ENCODE measurements around the gene NBPF26. TPM values are rescaled to one million over a fixed set of nuclear protein-coding genes. Genes with fewer than 3 reads are reported as not detected.
A peak's percentile ranks its signal among the peaks of the same experiment; 100 is the strongest.
"Not testable (repeated sequence)": the region's sequence is repeated elsewhere in the genome, so short reads cannot be mapped to it uniquely, and the experiment has no call there.

The NBPF26 gene
- 7.0 and 8.4 TPM in 2 replicates for total RNA-seq (2014; rRNA removed; shearing (Covaris generic))

DNA sequence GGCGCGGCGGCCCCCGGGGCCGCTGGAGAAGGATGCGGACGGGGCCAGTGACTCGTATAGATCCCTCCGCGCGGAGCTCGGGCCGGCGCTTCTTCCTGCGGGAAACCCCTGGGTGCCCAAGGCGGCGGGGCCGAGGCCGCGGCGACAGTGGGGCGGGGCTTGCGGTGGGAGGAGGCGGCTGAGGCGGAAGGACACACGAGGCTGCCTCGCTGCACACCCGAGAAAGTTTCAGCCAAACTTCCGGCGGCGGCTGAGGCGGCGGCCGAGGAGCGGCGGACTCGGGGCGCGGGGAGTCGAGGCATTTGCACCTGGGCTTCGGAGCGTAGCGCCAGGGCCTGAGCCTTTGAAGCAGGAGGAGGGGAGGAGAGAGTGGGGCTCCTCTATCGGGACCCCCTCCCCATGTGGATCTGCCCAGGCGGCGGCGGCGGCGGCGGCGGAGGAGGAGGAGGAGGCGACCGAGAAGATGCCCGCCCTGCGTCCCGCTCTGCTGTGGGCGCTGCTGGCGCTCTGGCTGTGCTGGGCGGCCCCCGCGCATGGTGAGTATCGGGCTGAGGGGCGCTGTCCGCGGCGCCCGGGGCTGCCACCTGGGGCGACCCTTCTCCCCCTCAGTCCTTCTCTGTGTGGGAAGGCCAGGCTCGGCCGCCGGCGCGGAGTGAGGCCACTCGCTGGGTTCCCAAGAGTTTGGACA, at the start of gene NBPF26:
NBPF26 (plus strand) TSS at position 231 of the 688 bp plus-strand sequence.
- H3K9me3 ChIP-seq (replicated peaks); H3K27me3 ChIP-seq; H3K4me1 ChIP-seq; H3K27ac ChIP-seq; H3K36me3 ChIP-seq: not testable (repeated sequence)
- peak within 1 kb of the TSS; percentile 68 for H3K4me3 ChIP-seq
- DNase-seq: peak; percentile 36 to 75

GRCh38 chr1:120680106-120680819, 43.5 kb upstream of the NBPF26 start:
- H3K36me3 ChIP-seq; H3K9me3 ChIP-seq (replicated peaks); H3K27ac ChIP-seq; H3K4me1 ChIP-seq; DNase-seq; H3K27me3 ChIP-seq; H3K4me3 ChIP-seq: not testable (repeated sequence)

GRCh38 chr1:120680938-120681337, 42.8 kb upstream of the NBPF26 start:
- not testable (repeated sequence) for H3K4me3 ChIP-seq; DNase-seq; H3K27ac ChIP-seq; H3K27me3 ChIP-seq; H3K36me3 ChIP-seq; H3K9me3 ChIP-seq (replicated peaks); H3K4me1 ChIP-seq

DNA sequence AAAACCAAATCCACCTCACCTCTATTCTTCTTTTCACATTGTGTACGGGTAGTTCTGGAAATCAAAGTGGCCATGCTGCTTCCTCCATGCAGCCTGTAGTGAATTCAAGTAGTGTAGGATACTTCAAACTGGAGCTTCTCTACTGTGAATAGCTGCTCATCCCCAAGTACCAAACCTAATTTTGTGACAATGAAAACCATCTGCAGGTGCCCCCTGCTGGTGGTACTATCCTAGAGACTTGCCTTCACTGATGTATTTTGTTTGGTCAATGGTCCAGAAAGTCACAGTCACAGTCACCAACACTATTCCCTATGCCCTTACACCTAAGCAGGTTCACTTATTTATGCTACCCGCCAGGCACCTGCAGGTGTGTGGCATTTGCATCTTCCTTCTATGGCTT, 39.3 kb upstream of the NBPF26 start:
- H3K27ac ChIP-seq; DNase-seq; H3K36me3 ChIP-seq; H3K4me3 ChIP-seq; H3K4me1 ChIP-seq; H3K9me3 ChIP-seq (replicated peaks); H3K27me3 ChIP-seq: not testable (repeated sequence)

GRCh38 chr1:120685622-120686021, 38.1 kb upstream of the NBPF26 start:
- not testable (repeated sequence) for H3K4me3 ChIP-seq; H3K27ac ChIP-seq; H3K27me3 ChIP-seq; H3K4me1 ChIP-seq; DNase-seq; H3K36me3 ChIP-seq; H3K9me3 ChIP-seq (replicated peaks)

- DNase-seq; H3K27me3 ChIP-seq; H3K9me3 ChIP-seq (replicated peaks); H3K36me3 ChIP-seq; H3K4me3 ChIP-seq; H3K4me1 ChIP-seq; H3K27ac ChIP-seq: not testable (repeated sequence)
Measured at GRCh38 chr1:120687250-120687649, 36.5 kb upstream of the NBPF26 start.

DNA sequence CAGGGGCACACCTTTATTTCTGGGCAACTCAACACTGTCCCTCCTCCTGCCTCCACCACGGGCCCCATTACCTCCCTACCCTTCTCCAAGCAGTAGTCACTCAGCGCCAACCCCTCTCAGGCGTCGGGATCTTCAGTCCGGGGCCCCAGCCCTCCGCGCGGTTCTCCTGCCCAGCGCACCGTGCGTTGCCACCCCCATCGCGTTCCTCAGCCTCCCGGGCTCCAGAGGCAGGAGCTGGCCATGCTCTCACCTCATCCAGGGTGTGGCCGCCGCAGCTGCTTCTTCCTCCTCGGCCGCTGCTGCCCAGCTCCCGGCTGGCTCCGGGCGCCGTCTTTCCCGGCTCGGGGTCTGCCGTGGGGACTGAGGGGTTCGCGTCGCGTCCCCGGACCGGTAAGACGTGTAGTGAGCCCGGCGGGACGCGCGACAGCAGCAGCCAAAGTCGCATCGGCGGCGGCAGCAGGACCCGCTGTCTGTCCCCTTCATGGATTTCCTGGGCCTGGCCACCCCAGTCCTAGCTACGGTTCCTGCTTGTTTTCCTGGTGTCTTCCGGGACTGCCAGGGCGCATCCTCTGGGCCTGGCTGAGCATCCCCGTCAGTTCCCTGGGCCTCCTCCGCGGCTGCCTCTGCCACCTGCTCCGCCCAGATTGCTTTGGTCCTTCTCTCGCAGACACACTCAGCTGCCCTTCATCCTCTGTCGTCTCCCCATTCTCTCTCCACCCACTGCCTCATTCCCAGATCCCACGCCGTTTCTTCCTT, 22.8 kb upstream of the NBPF26 start:
- not testable (repeated sequence) for DNase-seq; H3K4me3 ChIP-seq; H3K9me3 ChIP-seq (replicated peaks); H3K36me3 ChIP-seq; H3K4me1 ChIP-seq; H3K27ac ChIP-seq; H3K27me3 ChIP-seq

DNA sequence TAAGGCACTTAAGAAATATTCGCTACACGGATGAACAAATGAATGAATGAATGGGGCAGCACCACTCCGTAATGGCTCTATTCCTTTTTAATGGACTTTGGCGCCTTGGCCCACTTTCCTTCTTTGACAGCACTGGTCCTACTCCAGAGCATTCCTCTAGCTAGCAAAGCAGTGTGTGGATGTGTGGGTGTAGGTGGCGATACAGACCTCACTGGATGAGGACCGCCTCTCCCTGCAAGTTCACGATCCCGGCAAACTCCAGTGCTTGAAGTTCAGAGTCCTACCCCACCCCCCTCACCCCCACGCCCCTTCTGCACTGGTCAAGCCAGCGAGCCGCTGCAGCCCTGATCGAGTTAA, 409 bp upstream of the NBPF26 start:
- H3K9me3 ChIP-seq (replicated peaks); H3K27ac ChIP-seq; DNase-seq; H3K4me3 ChIP-seq; H3K36me3 ChIP-seq; H3K4me1 ChIP-seq; H3K27me3 ChIP-seq: not testable (repeated sequence)

DNA sequence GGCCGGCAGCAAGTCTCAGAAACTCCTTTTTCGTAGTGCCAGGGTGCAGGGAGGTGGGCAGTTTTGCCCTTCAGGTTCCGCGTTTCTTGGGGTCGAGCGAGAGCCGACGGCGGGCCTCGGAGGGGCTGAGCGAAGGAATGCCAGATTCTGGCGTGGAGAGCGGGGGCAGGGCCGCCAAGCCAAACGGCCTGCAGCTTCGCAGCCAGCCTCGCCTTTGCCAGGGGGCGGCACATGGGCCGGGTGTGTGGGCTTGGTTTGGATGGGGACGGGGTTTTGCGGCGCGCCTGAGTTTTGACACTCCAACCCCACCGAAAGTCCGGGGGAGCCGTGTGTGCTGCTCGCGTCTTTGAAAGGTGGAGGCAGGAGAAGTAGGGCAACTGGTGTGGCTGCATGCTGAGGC, 762 bp downstream of the NBPF26 start:
- H3K36me3 ChIP-seq; H3K27me3 ChIP-seq; H3K27ac ChIP-seq; H3K4me1 ChIP-seq; H3K9me3 ChIP-seq (replicated peaks): not testable (repeated sequence)
- H3K4me3 ChIP-seq: peak overlapping the region; percentile 68
- DNase-seq: peak in 1 of 2 experiments; percentile 2

- not testable (repeated sequence) for H3K4me1 ChIP-seq; H3K27ac ChIP-seq; H3K36me3 ChIP-seq; H3K9me3 ChIP-seq (replicated peaks); H3K27me3 ChIP-seq; H3K4me3 ChIP-seq; DNase-seq
Measured at GRCh38 chr1:120728811-120729210, 5.1 kb downstream of the NBPF26 start.

- not testable (repeated sequence) for DNase-seq; H3K27me3 ChIP-seq; H3K9me3 ChIP-seq (replicated peaks); H3K4me1 ChIP-seq; H3K27ac ChIP-seq; H3K36me3 ChIP-seq; H3K4me3 ChIP-seq
Measured at GRCh38 chr1:120769090-120769489, 45.3 kb downstream of the NBPF26 start.

DNA sequence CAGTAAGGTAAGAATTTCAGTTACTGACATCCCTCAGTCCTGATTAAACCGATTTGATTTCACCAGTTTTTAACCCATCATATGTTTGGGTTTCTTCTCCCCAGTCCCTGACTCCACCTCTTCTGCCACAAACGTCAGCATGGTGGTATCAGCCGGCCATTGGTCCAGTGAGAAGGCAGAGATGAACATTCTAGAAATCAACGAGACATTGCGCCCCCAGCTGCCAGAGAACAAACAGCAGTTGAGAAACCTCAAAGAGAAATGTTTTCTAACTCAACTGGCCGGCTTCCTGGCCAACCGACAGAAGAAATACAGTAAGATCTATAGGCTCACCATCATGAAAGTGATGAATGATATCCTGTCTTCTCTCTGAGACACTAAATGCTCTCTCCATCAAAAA, 81.7 kb downstream of the NBPF26 start:
- not testable (repeated sequence) for H3K4me1 ChIP-seq; H3K36me3 ChIP-seq; H3K4me3 ChIP-seq; H3K27ac ChIP-seq; H3K27me3 ChIP-seq; DNase-seq; H3K9me3 ChIP-seq (replicated peaks)

DNA sequence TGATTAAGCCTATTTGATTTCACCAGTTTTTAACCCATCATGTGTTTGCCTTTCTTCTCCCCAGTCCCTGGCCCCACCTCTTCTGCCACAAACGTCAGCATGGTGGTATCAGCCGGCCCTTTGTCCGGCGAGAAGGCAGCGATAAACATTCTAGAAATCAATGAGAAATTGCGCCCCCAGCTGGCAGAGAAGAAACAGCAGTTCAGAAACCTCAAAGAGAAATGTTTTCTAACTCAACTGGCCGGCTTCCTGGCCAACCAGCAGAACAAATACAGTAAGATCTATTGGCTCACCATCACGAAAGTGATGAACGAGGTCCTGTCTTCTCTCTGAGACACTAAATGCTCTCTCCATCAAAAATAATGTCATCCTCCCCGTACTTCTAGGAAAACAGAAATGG, 88.1 kb downstream of the NBPF26 start:
- DNase-seq: peak; percentile 19 to 24
- not testable (repeated sequence) for H3K4me1 ChIP-seq; H3K4me3 ChIP-seq; H3K9me3 ChIP-seq (replicated peaks); H3K27ac ChIP-seq; H3K36me3 ChIP-seq; H3K27me3 ChIP-seq

- H3K27ac ChIP-seq; H3K27me3 ChIP-seq; H3K4me3 ChIP-seq; H3K36me3 ChIP-seq; H3K4me1 ChIP-seq; DNase-seq; H3K9me3 ChIP-seq (replicated peaks): not testable (repeated sequence)
Measured at GRCh38 chr1:120825051-120825450, 101.3 kb downstream of the NBPF26 start.

DNA sequence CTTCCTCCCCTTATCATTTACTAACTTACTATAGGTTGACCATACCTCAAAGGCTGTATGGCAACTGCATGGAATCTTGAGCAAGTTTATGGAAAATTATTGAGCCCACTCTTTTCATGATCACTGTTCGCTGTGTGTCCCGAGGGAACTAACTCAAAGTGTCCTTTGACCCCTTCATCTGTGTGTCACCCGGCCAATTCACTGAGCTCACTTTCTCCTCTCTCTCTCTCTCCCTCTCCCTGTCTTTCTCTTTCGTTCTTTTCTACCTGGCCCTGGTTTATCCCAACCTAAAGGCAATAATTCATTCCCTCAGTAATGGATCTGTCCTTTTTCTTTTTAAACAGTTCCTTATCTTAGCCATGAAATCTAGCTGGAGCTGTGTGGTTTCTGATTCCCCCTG, 102.9 kb downstream of the NBPF26 start:
- not testable (repeated sequence) for DNase-seq; H3K27ac ChIP-seq; H3K36me3 ChIP-seq; H3K4me1 ChIP-seq; H3K27me3 ChIP-seq; H3K4me3 ChIP-seq; H3K9me3 ChIP-seq (replicated peaks)
